Esophagus muscularis mucosa (tissue), 4 donors: ENCODE measurements around the gene TMCC1.

ENCODE experiments used
- EP300 ChIP-seq: sonication (generic); formaldehyde crosslinking; IDR thresholded peaks from one replicate; pipeline ENCODE4 v1.6.1; 2017; ENCODE audit warnings: antibody characterized with exemption
- POLR2A ChIP-seq: fragments of 450-650 bp; IDR thresholded peaks from one replicate; pipeline ENCODE4 v1.6.1; 2017; ENCODE audit warnings: antibody characterized with exemption, moderate library complexity, mild to moderate bottlenecking, low read depth
- TF ChIP-seq, protein P1 (sequence below), 3 experiments: fragments of 200-600 bp in 2 of 3; fragments of 450-650 bp in 1 of 3; sonication (generic) in 2 of 3; IDR thresholded peaks; one replicate each; pipeline ENCODE4 v1.5.1; 2017 to 2019; ENCODE audit warnings: antibody characterized with exemption in 3 of 3, mild to moderate bottlenecking in 2 of 3, moderate library complexity in 1 of 3

DNA sequence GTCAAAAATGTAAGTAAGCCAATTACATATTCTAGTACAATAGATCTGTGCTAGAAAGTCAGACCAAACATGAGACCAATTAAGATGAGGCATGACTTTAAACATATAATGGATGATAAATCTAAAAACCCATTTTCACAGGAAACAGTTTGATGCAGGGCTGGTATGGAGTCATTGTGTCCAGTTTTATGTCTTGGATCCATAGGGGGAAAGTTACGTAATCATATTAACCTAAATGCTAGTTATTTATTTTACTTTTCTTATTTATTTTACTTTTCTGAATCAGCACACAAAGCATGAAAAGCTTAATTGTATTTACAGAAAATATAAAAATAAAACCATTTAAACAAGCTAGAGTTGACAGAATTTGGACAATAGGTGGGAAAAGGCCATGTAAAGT, 26.3 kb upstream of the TMCC1 start:
- TF ChIP-seq, protein P1, sequence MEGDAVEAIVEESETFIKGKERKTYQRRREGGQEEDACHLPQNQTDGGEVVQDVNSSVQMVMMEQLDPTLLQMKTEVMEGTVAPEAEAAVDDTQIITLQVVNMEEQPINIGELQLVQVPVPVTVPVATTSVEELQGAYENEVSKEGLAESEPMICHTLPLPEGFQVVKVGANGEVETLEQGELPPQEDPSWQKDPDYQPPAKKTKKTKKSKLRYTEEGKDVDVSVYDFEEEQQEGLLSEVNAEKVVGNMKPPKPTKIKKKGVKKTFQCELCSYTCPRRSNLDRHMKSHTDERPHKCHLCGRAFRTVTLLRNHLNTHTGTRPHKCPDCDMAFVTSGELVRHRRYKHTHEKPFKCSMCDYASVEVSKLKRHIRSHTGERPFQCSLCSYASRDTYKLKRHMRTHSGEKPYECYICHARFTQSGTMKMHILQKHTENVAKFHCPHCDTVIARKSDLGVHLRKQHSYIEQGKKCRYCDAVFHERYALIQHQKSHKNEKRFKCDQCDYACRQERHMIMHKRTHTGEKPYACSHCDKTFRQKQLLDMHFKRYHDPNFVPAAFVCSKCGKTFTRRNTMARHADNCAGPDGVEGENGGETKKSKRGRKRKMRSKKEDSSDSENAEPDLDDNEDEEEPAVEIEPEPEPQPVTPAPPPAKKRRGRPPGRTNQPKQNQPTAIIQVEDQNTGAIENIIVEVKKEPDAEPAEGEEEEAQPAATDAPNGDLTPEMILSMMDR (IDR thresholded peaks at IDR 0.05): no peak
- TF ChIP-seq POLR2A: no peak
- no peak for TF ChIP-seq EP300
